Ovary (tissue), 9 donors: Measurements from ENCODE around the gene RBM15. TPM values are rescaled to one million over a fixed set of nuclear protein-coding genes. Genes with fewer than 3 reads are reported as not detected.

Source experiments
- DNase-seq, 5 donors: peaks; one replicate each; pipeline ENCODE4 v3.0.0-alpha.2; 2019 to 2020
- H3K27ac ChIP-seq, 2 donors: fragments of 200-600 bp; one replicate each; pipeline versions ENCODE4 v1.5.1 to v1.8.0; 2019 to 2022
- H3K27me3 ChIP-seq: fragments of 200-600 bp; one replicate; pipeline ENCODE4 v1.8.0; 2022
- H3K36me3 ChIP-seq: fragments of 200-600 bp; sonication (generic); one replicate; pipeline ENCODE4 v1.5.1; 2019
- H3K4me1 ChIP-seq: one replicate; pipeline ENCODE4 v1.8.1; 2013; ENCODE audit warnings: mild to moderate bottlenecking, moderate library complexity; ENCODE audit not compliant: insufficient read depth
- H3K4me3 ChIP-seq: fragments of 200-600 bp; sonication (generic); one replicate; pipeline ENCODE4 v1.5.1; 2017
- H3K9me3 ChIP-seq, 2 donors: fragments of 200-600 bp in 1 of 2; sonication (generic) in 1 of 2; one replicate each; pipeline versions ENCODE4 v1.5.1 to v1.8.1; 2013 to 2019; ENCODE audit warnings: mild to moderate bottlenecking in 1 of 2, moderate library complexity in 1 of 2
- CTCF ChIP-seq, 3 donors: fragments of 450-650 bp in 2 of 3; fragments of 200-600 bp in 1 of 3; IDR thresholded peaks; one replicate each; pipeline versions ENCODE4 v1.5.1 to v1.8.0; 2016 to 2022; ENCODE audit warnings: antibody characterized with exemption in 3 of 3, mild to moderate bottlenecking in 1 of 3
- EP300 ChIP-seq: sonication (generic); formaldehyde crosslinking; IDR thresholded peaks from one replicate; pipeline ENCODE4 v1.6.1; 2017; ENCODE audit warnings: antibody characterized with exemption
- POLR2A ChIP-seq: fragments of 450-650 bp; IDR thresholded peaks from one replicate; pipeline ENCODE4 v1.6.1; 2017; ENCODE audit warnings: antibody characterized with exemption, mild to moderate bottlenecking, moderate library complexity
- WGBS, 3 donors: extraction: QIAGEN DNeasy Blood & Tissue Kit in 1 of 3; methylation state at CpG; one replicate each; pipeline versions ENCODE4 v1.1.5 to v1.1.7; 2013 to 2017; 5-methylcytosine and 5-hydroxymethylcytosine counted together
- intact Hi-C, 4 donors: fragments of 100-400 bp; cut with DNase I; formaldehyde crosslinking; loops; one replicate each; pipeline versions ENCODE4 v1.11.0 to v1.15.1; 2022 to 2023
- polyA plus RNA-seq, 2 donors: library from polyadenylated mRNA; stranded (reverse); fragments of 200-250 nt in 1 of 2; fragments of 350-450 nt in 1 of 2; fragmentation: Illumina TruSeq in 1 of 2; extraction: RNeasy Lipid Tissue Mini Kit (QIAGEN cat#74804) in 1 of 2; gene quantifications; one replicate each; pipeline ENCODE4 v1.2.3, GENCODE V29; 2013 to 2014
- total RNA-seq, 7 donors: library from RNA; depleted of rRNA in 2 of 7; stranded (reverse); fragments of >200 nt in 2 of 7; fragmentation: NEBNext Ultra II Directional in 3 of 7; extraction: Animal tissue kit (Norgen Biotek cat#: 25700) in 3 of 7; gene quantifications; one replicate each; pipeline versions ENCODE4 v1.1.0 to v1.2.4, GENCODE V29; 2016 to 2023
- donor health status: DM: no; HTN: no; CAD: no; lungs with moderate emphysema.
- donor health status: DM: no; HTN: no; CAD: no.
- donor health status: Bipolar disorder and iron deficiency.
- donor health status: DM: yes; HTN: yes; CAD: no.
- donor health status: DM: no; HTN: no; CAD: no.
- donor health status: DM: yes; HTN: yes; CAD: no.

The RBM15 gene
- total and polyA plus RNA-seq, 9 donors: 3.4 to 28.7 (median 25.1) TPM

GRCh38 chr1:110338309-110338885, 780 bp upstream of the RBM15 start:
- intact Hi-C loops: loop anchor here in 3 of 4 donors (2.0 to 10.0 kb wide), 3 partner anchors 52 to 126 kb away; partner anchors contain the start of genes LAMTOR5 (in 2 of the 3) and SLC16A4 (in 1 of the 3)
- Histone ChIP-seq H3K9me3 (no peaks in the 10 kb centered on the region), H3K4me1 (peaks cover 13% of the 10 kb centered on the region), H3K4me3 (peak overlapping the region; percentile 72), H3K27ac (peak overlapping the region; percentile 96 to 98), H3K27me3 (no peaks in the 10 kb centered on the region), H3K36me3 (no peaks in the 10 kb centered on the region)
- DNase-seq: peak in 3 of 5 donors; percentile 94 to 95 (median 94)
- TF ChIP-seq CTCF (IDR thresholded peaks at IDR 0.05) (peak; percentile 46 to 96 (median 91)), EP300 (peak; percentile 9), POLR2A (peak; percentile 57)
- 0 to 1% (median 0%) methylated on average over 43 to 57 of the region's 57 CpGs for WGBS, 3 donors

GRCh38 chr1:110339407-110340206, 430 bp downstream of the RBM15 start:
- no peaks in the 10 kb centered on the region for H3K36me3 ChIP-seq
- peak overlapping the region; percentile 67 to 74 for H3K27ac ChIP-seq
- peaks cover 13% of the 10 kb centered on the region for H3K4me1 ChIP-seq
- peak overlapping the region; percentile 96 for H3K4me3 ChIP-seq
- 0 to 1% (median 0%) methylated on average over 69 to 77 of the region's 77 CpGs for WGBS, 3 donors
- intact Hi-C loops: loop anchor here in 3 of 4 donors (2.0 to 10.0 kb wide), 4 partner anchors 51 to 125 kb away; partner anchors contain the start of genes LAMTOR5 (in 2 of the 3) and SLC16A4 (in 2 of the 3)
- TF ChIP-seq CTCF (IDR thresholded peaks at IDR 0.05): peak in 2 of 3 donors; percentile 72 to 78
- peak; percentile 85 for TF ChIP-seq POLR2A
- no peak for TF ChIP-seq EP300
- no peaks in the 10 kb centered on the region for H3K27me3 ChIP-seq
- DNase-seq: peak in 1 of 5 donors; percentile 53
- no peaks in the 10 kb centered on the region for H3K9me3 ChIP-seq

DNA sequence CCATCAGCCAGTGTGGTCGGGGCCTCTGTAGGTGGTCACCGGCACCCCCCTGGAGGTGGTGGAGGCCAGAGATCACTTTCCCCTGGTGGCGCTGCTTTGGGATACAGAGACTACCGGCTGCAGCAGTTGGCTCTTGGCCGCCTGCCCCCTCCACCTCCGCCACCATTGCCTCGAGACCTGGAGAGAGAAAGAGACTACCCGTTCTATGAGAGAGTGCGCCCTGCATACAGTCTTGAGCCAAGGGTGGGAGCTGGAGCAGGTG, 961 bp downstream of the RBM15 start:
- peak overlapping the region; percentile 96 for H3K4me3 ChIP-seq
- H3K4me1 ChIP-seq: peaks cover 13% of the 10 kb centered on the region
- H3K9me3 ChIP-seq: no peaks in the 10 kb centered on the region
- intact Hi-C loops: loop anchor here in 1 of 4 donors (10.0 kb wide), 1 partner anchor 55 kb away; the partner anchor contains the start of gene SLC16A4
- H3K27me3 ChIP-seq: no peaks in the 10 kb centered on the region
- TF ChIP-seq CTCF (IDR thresholded peaks at IDR 0.05): no peak
- TF ChIP-seq POLR2A: no peak
- no peak for TF ChIP-seq EP300
- DNase-seq: peak in 4 of 5 donors; percentile 24 to 60 (median 44)
- no peak overlapping the region for H3K27ac ChIP-seq
- 4 to 13% (median 4%) methylated on average over 9 of the region's 9 CpGs for WGBS, 3 donors
- no peaks in the 10 kb centered on the region for H3K36me3 ChIP-seq

- peaks cover 13% of the 10 kb centered on the region for H3K4me1 ChIP-seq
These were observed 2.1 kb downstream of the RBM15 start for GRCh38 chr1:110341146-110341871.

More at GRCh38 chr1:110341146-110341871, 2.1 kb downstream of the RBM15 start:
- H3K27ac ChIP-seq: no peak overlapping the region
- no peaks in the 10 kb centered on the region for H3K36me3 ChIP-seq
- H3K9me3 ChIP-seq: no peaks in the 10 kb centered on the region
- H3K4me3 ChIP-seq: no peak overlapping the region
- H3K27me3 ChIP-seq: no peaks in the 10 kb centered on the region
- WGBS, 3 donors: 73 to 83% (median 75%) methylated on average over 26 to 27 of the region's 27 CpGs
- peak in 2 of 5 donors; percentile 27 to 31 for DNase-seq
- intact Hi-C loops: loop anchor here in 1 of 4 donors (10.0 kb wide), 1 partner anchor 53 kb away; the partner anchor contains the start of gene SLC16A4
- no peak for TF ChIP-seq POLR2A
